Measurements from ENCODE around the gene TICRR. TPM values are rescaled to one million over a fixed set of nuclear protein-coding genes. Genes with fewer than 3 reads are reported as not detected.

TICRR gene
- polyA plus RNA-seq, 2 of the 4 experiments (the other 2 are of a cell fraction): 7.8 to 11.6 TPM

DNA sequence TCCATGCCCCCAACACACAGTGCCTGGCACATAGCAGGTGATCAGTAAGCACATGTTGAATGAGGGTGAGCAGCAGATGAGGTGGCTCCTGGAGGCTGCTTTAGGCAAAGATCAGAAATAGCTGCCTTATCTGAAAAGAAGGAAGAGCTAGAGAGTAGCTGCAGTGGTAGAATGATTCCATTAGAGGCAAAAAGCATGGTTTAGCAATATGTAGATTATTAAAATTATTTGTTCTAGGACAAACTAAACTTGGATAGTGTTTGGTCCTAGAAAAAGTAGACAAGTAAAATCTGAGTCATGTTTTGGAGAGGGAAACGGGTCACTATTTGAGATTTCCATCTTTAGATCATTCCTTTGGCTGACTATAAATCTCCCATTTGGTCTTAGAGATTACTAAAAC lies 47.9 kb downstream of the TICRR start:
- Histone ChIP-seq H3K27ac (no peak overlapping the region), H3K4me3 (no peak overlapping the region), H3K4me1 (no peaks in the 10 kb centered on the region), H3K4me2 (no peak overlapping the region), H3K9me3 (no peaks in the 10 kb centered on the region)
- DNase-seq (ENCODE audit: low read depth in 1 of 2, low spot score in 1 of 2): no peak
- ATAC-seq: no peak
- TF ChIP-seq ZSCAN20 (CRISPR knock-in tag; IDR thresholded peaks at IDR 0.05) (no peak), MAFK (IDR thresholded peaks at IDR 0.05; ENCODE audit: partially characterized antibody) (no peak), ESRRA (IDR thresholded peaks at IDR 0.05; ENCODE audit: borderline replicate concordance, low read length) (no peak), TP53 (CRISPR knock-in tag; IDR thresholded peaks at IDR 0.05) (no peak), FOSB (CRISPR knock-in tag; IDR thresholded peaks at IDR 0.05) (no peak), POLR2AphosphoS2 (conservative IDR thresholded peaks at IDR 0.05; ENCODE audit: low read length) (no peak), GATA3 (IDR thresholded peaks at IDR 0.05; ENCODE audit: borderline replicate concordance) (no peak), HEYL (CRISPR knock-in tag; IDR thresholded peaks at IDR 0.05) (no peak), ZNF302 (CRISPR knock-in tag; IDR thresholded peaks at IDR 0.05) (no peak), KDM5A (IDR thresholded peaks at IDR 0.05) (no peak)
- TF ChIP-seq, protein P1, sequence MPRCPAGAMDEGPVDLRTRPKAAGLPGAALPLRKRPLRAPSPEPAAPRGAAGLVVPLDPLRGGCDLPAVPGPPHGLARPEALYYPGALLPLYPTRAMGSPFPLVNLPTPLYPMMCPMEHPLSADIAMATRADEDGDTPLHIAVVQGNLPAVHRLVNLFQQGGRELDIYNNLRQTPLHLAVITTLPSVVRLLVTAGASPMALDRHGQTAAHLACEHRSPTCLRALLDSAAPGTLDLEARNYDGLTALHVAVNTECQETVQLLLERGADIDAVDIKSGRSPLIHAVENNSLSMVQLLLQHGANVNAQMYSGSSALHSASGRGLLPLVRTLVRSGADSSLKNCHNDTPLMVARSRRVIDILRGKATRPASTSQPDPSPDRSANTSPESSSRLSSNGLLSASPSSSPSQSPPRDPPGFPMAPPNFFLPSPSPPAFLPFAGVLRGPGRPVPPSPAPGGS (IDR thresholded peaks at IDR 0.05): no peak
- TF ChIP-seq, protein P2, sequence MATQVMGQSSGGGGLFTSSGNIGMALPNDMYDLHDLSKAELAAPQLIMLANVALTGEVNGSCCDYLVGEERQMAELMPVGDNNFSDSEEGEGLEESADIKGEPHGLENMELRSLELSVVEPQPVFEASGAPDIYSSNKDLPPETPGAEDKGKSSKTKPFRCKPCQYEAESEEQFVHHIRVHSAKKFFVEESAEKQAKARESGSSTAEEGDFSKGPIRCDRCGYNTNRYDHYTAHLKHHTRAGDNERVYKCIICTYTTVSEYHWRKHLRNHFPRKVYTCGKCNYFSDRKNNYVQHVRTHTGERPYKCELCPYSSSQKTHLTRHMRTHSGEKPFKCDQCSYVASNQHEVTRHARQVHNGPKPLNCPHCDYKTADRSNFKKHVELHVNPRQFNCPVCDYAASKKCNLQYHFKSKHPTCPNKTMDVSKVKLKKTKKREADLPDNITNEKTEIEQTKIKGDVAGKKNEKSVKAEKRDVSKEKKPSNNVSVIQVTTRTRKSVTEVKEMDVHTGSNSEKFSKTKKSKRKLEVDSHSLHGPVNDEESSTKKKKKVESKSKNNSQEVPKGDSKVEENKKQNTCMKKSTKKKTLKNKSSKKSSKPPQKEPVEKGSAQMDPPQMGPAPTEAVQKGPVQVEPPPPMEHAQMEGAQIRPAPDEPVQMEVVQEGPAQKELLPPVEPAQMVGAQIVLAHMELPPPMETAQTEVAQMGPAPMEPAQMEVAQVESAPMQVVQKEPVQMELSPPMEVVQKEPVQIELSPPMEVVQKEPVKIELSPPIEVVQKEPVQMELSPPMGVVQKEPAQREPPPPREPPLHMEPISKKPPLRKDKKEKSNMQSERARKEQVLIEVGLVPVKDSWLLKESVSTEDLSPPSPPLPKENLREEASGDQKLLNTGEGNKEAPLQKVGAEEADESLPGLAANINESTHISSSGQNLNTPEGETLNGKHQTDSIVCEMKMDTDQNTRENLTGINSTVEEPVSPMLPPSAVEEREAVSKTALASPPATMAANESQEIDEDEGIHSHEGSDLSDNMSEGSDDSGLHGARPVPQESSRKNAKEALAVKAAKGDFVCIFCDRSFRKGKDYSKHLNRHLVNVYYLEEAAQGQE (IDR thresholded peaks at IDR 0.05): no peak
- FAIRE-seq: no peak
- CTCF ChIA-PET: interaction anchor here (0.8 to 2.3 kb wide), 6 partner anchors 10 to 50 kb away, joined by 3 to 8 read pairs (median 4); no protein-coding TSS in a partner anchor
- 76% methylated on average over 1 of the region's 1 CpG for WGBS (ENCODE audit: missing lambda C conversion rate)
- POLR2A ChIA-PET: no interaction called here

DNA sequence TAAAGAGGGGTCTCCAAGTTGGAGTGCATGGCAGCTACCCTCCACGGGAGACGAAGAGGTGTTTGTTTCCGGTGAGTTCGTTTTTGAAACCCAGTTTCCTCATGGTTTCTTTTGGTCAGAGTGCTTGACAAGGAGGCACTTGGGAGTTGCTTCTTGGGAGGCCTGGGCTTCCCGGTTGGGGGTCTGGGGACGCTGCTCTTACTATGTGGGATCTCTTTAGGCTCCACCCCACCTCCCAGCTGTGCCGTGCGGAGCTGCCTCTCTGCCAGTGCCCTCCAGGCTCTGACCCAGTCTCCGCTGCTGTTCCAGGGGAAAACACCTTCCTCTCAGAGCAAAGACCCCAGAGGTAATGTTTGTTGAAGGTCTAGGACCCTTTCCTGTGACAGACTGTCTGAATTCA lies 50.4 kb downstream of the TICRR start:
- TF ChIP-seq, protein P3, sequence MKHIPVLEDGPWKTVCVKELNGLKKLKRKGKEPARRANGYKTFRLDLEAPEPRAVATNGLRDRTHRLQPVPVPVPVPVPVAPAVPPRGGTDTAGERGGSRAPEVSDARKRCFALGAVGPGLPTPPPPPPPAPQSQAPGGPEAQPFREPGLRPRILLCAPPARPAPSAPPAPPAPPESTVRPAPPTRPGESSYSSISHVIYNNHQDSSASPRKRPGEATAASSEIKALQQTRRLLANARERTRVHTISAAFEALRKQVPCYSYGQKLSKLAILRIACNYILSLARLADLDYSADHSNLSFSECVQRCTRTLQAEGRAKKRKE (CRISPR knock-in tag; IDR thresholded peaks at IDR 0.05; ENCODE audit: low read depth): no peak
- TF ChIP-seq, protein P4, sequence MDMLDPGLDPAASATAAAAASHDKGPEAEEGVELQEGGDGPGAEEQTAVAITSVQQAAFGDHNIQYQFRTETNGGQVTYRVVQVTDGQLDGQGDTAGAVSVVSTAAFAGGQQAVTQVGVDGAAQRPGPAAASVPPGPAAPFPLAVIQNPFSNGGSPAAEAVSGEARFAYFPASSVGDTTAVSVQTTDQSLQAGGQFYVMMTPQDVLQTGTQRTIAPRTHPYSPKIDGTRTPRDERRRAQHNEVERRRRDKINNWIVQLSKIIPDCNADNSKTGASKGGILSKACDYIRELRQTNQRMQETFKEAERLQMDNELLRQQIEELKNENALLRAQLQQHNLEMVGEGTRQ (IDR thresholded peaks at IDR 0.05): no peak
- TF ChIP-seq CEBPB (IDR thresholded peaks at IDR 0.05): no peak
- no peak for TF ChIP-seq CHD2 (IDR thresholded peaks at IDR 0.05; ENCODE audit: low read length, partially characterized antibody)
- TF ChIP-seq NR3C1 (IDR thresholded peaks at IDR 0.05): no peak
- no peak for TF ChIP-seq MAZ (IDR thresholded peaks at IDR 0.05; ENCODE audit: borderline replicate concordance, low read depth, low read length)
- TF ChIP-seq RFX5 (IDR thresholded peaks at IDR 0.05): no peak
- TF ChIP-seq, protein P2 (IDR thresholded peaks at IDR 0.05): no peak
- no peak for TF ChIP-seq RCOR1 (IDR thresholded peaks at IDR 0.05; ENCODE audit: low read depth, low read length)
- no peak for TF ChIP-seq JUNB (IDR thresholded peaks at IDR 0.05)
- no peak for TF ChIP-seq KDM1A (IDR thresholded peaks at IDR 0.05; ENCODE audit: low read depth)
- no peak for TF ChIP-seq PHF8 (IDR thresholded peaks at IDR 0.05; ENCODE audit: borderline replicate concordance, low read depth)
- TF ChIP-seq RNF2 (IDR thresholded peaks at IDR 0.05; ENCODE audit: borderline replicate concordance, low read depth): no peak
- no peak for TF ChIP-seq NPAS2 (CRISPR knock-in tag; IDR thresholded peaks at IDR 0.05; ENCODE audit: borderline replicate concordance)
- TF ChIP-seq, protein P5, sequence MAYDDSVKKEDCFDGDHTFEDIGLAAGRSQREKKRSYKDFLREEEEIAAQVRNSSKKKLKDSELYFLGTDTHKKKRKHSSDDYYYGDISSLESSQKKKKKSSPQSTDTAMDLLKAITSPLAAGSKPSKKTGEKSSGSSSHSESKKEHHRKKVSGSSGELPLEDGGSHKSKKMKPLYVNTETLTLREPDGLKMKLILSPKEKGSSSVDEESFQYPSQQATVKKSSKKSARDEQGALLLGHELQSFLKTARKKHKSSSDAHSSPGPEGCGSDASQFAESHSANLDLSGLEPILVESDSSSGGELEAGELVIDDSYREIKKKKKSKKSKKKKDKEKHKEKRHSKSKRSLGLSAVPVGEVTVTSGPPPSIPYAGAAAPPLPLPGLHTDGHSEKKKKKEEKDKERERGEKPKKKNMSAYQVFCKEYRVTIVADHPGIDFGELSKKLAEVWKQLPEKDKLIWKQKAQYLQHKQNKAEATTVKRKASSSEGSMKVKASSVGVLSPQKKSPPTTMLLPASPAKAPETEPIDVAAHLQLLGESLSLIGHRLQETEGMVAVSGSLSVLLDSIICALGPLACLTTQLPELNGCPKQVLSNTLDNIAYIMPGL (CRISPR knock-in tag; IDR thresholded peaks at IDR 0.05; ENCODE audit: borderline replicate concordance): no peak
- no peak for TF ChIP-seq MAFK (IDR thresholded peaks at IDR 0.05; ENCODE audit: partially characterized antibody)
- Histone ChIP-seq H3K4me1 (no peaks in the 10 kb centered on the region), H3K9me3 (peaks cover 9% of the 10 kb centered on the region; the same call in 2 of the 3 replicates), H3K4me3 (no peak overlapping the region), H3K4me2 (no peak overlapping the region), H3K27ac (no peak overlapping the region)
- ATAC-seq: no peak
- CTCF ChIA-PET: interaction anchor here (1.2 to 1.3 kb wide), 2 partner anchors 22 to 131 kb away, joined by 4 read pairs; no protein-coding TSS in a partner anchor
- POLR2A ChIA-PET: no interaction called here
- FAIRE-seq: no peak
- DNase-seq (ENCODE audit: low read depth in 1 of 2, low spot score in 1 of 2): no peak
- 96% methylated on average over 9 of the region's 9 CpGs for WGBS (ENCODE audit: missing lambda C conversion rate)
